Hippocampal formation (tissue), 2 donors: ENCODE results near the gene MUC6.

Experiments
- DNase-seq, 2 donors: peaks; one replicate each; lab custom pipeline; 2025; lab: John Stamatoyannopoulos, UW

Gene MUC6

DNA sequence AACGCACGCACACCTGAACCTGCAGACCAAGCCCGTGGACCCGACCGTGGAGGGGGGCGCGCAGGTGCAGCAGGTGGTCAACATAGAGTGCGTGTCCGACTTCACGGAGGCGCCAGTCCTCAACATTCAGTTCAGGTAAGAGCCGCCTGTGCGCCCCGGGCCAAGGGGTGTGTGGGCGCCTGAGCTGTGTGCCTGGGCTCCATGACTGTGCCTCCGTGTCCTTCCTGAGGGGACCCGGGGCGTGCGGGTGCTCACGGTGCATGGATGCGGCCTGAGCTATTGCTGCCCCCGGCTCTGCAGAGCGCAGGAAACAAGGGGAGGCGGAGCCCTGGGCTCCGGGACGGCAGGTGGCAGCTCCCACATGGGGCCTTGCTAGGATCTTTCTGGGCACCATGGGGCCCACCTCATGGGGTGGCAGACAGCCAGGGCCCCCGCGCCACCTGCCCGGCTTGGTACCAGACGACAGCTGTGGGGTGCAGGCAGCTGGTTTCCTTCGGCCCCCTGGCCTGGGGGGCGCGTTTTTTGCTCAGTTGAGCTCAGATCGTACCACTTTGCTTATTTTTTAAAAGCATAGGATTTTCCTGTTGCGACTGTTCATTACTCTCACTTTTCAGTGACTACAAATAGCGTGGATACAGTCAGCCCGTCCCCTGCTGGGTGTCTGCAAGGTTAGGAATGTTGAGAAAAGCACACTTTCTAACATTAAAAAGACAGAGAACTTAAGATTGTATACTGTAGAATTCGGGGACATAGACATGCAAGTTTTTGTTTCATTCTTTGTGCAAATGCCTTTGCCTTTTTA, 28.3 kb downstream of the MUC6 start:
- DNase-seq, result no peak

DNA sequence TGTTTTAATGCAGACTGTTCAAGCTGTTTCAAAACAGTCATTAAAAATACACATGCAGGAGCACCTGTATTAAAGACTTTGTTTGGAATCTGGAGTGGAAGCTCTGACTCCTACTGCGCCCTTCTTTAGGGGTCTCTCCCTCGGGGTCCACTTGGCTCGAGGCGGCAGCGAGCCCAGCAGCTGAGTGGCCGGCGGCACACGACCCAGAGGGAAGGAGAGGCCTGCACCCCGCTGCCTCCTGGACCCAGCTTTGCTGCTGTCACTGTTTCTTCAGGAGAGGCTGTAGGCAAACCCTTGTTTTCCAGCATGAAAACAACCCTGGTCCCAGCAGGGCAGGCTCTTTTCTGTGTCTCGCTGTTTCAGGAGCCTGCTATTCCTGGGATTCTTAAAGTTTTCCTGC, 29.2 kb downstream of the MUC6 start:
- no peak for DNase-seq

DNA sequence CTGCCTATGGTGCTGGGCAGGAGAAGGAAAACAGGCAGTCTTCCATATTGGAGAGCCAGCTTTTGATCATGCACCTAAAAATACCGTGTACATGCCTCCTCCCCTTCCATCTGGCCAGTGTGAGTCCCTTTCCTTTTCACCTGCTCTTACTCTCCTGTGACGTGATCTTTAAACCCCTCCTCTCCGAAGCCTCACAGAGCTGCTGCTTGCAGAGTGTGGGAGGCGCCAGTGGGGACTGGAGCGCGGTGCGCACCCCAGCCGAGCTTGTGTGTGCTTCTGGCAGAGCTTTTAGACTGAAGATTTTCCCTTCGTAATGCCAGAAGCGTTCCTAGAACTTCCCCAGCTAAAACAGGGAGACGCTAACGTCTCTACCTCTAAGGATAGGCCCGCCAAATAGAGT, 29.8 kb downstream of the MUC6 start:
- DNase-seq, result peak in 1 of 2 donors; percentile 33

DNA sequence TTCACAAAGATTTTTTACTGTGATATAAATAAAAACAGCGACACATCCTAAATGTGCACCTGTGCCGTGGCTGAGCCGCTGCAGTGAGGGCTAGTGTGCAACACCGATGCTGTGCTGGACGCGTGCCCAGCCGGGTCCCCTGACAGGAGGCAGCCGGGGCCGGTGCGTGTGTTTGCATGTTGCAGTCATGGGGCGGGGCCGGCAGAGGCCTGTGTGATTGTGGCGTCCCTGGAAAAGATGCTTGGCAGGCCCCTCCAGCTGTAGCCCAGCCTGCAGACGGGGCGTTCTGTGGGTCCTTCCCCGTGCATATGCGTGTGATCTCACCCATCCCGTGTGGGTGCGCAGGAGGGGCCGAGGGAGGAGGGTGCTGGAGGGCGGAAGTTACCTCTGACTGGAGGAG, 30.6 kb downstream of the MUC6 start:
- DNase-seq, result no peak

DNA sequence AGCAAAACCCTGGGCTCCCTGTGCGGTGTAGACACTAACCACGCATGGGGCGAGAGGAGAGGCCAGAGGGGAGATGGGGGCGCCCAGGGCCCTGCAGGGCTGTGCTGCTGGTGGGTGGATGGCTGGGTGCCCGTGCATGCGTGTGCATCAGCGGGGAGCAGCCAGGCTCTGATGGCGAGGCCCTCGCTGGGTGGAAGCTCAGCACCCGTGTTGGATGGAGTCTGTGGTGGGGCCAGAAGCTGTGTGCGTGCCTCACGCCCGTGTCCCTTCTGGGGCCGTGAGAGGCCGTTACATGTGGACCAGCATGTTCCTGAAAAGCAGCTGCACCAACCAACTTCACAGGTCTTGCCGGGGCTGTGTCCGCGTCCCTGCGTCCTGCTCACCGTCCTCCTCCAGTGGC, 33.4 kb downstream of the MUC6 start:
- DNase-seq, result no peak

DNA sequence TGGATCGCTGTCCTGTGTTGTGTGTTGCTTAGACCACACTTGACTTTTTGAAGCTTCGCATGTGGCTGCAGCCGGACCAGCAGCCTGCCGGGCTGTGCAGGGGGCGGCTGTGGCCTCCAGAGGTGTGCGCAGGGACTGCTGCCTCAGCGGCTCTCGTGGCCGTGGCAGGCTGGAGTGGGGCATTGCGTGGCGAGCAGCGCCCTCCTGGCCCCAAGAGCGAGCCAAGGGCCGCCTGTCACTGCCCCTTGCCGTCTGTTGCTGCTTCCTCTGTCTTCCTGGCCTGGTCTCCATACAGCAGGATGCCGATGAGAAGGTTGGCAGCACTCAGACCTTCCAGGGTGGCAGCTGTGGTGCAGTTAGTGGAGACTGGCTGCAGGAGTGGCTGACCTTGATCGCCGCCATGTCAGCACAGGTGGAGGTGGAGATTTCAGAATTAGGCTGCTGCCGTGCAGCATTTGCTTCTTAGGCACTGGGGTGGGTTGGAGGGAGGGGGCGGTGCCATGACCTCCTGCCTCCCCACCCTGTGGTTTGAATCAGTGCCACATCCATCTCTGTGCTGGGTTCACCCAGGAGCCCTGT, 34.0 kb downstream of the MUC6 start:
- DNase-seq, result no peak

DNA sequence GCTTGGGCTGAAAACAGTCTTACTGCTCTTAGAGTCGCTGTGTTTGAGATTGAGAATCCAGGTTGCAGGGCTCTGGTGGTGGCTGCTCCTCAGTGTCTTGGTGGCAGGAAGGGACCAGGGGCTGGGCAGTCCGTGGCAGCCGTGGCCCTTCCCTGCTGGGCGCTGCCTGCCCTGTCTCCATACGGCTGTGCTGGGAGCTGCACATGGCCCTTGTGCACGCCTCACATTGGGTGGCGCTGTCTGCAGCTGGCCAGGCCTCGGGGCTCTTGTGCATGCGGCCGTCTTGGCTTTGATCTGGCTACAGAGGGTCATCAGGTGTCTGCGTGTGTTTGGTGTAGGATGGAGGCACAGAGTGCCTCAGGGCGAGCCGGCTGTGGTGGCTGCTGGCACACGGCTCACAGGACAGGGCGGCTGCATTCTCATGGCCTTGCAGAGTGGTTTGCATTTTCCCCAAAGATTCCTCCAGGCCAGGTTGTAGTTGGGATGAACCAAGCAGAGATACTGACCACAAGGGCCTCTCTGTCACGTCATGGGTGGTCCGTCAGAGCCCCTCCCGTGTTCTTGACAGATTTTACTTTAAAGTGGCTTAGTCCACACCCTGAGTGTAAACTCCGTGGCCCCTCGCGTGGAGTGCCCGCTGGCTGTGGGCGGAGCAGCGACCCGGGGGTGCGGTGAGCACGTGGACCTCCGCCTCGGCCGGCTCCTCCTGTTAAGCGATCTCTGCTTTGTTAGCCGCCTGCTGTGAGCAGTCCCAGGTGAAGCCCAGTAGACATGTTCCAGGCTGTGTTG, 34.7 kb downstream of the MUC6 start:
- DNase-seq, result no peak

DNA sequence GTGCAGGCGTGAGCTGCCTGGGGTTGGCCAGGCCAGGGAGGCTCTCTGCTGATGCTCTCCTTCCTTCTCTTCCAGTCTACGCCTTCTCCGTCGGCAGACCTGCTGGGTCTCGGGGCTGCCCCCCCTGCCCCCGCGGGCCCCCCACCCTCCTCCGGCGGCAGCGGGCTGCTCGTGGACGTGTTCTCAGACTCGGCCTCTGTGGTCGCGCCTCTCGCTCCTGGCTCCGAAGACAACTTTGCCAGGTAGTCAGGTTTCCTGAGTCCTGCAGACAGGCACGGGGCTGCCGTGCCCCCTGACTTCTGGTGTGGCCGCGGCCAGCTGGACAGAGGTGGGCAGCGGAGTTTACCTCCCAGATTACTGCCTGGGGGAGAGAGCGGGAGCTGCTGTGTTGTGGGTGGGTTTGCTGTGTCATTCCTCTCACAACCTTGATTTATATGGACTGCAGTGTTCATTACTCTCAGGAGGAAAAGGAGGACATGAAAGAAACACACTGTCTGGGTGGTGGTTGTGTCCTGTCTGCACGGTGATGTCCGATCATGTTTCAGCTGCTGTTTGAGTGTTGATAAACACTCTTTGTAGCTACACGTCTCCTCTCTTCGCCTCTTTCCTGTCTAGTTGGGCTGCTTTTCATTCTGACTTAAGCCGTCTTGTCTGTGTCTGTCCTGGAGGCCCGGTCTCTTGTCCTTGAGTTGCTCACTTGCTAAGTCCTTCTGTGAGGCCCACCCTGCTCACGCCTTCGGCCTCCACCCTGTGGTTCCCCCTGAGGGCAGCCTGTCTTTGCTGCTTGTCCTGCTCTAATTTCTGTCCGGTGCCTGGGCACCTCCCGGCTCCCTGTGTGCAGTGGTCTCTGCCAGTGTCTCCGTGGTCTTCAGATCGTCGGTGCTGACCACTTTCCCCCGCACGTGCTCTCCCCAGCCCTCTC, 35.9 kb downstream of the MUC6 start:
- DNase-seq, result no peak

DNA sequence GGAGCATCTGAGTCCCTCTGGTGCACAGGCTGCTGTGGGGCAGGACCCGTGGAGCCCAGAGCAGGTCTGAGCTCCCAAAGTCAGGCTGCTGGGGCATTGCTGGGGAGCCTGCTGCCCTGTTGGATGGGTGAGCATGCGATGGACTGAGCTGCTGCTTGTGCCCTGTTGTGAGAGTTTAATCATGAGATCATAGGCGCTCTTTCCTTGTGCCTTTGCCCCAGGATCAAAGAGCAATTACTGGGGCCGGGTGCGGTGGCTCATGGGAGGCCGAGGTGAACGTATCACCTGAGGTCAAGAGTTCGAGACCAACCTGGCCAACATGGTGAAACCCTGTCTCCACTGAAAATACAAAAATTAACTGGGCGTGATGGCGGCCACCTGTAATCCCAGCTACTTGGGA, 37.5 kb downstream of the MUC6 start:
- DNase-seq, result no peak

DNA sequence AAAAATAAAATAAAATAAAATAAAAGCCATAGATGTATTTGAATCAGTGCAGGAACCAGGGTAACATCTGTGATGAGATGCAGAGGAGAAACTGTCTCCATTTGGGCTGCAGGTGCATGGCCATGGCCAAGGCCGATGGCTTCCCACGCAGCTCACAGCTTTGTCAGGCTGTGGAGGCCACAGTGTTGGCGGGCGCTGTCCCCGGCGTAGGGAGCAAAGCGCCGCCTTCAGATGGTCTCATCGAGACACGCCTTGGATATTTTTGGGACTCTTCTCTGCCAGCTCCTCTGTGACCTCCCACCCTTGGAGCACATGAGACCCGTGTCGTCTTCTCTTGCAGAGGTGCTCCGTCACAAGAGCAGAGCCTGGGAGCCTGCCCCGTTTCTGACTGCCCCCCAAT, 38.6 kb downstream of the MUC6 start:
- no peak for DNase-seq

DNA sequence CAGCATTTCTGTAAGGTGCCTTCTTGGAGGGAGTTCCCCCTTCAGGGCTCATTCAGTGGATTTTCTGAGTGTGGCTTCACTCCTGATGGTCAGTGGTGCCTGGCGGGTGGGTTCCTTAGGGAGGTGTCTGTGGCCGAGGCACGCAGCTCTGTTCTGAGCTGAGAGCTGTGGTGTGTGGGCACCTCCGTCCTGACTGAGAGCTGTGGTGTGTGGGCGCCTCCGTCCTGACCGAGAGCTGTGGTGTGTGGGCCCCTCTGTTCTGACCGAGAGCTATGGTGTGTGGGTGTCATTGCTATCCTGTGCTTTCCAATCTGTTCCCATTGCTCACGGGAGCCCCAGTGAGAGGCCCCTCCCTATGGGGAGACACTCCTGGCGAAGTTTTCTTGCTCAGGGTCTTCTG, 39.8 kb downstream of the MUC6 start:
- no peak for DNase-seq

DNA sequence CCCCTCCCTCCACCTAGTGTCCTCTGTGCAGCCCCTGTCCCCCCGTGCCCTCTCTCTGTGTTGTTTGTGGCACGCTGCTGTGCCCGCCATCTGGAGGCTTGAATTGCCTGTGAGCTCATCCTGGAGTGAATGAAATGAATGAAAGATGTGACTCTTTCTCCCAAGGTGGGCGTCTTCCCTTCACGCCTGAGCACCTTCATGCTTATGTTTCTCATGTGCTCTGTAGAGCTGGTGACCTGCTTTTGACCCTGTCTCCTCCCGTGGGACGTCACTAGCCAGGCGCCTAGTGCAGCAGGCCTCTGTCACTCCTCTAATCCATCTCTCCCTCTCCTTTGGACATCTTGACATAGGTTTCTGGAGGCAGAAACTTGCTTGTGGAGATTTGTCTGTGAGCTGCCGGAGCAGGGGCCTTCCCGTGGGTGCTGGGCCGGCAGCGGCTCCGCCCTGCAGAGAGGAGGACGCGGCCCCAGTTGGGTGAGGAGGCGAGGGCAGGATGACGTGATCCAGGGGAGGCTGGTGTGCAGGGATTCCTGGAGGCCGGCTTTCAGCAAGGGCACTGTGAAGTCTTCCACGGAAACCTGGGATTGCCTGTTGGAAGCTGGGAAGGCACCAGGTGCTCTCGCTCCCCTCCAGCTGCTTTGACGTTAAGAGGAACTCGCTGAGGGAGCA, 40.6 kb downstream of the MUC6 start:
- DNase-seq, result no peak

DNA sequence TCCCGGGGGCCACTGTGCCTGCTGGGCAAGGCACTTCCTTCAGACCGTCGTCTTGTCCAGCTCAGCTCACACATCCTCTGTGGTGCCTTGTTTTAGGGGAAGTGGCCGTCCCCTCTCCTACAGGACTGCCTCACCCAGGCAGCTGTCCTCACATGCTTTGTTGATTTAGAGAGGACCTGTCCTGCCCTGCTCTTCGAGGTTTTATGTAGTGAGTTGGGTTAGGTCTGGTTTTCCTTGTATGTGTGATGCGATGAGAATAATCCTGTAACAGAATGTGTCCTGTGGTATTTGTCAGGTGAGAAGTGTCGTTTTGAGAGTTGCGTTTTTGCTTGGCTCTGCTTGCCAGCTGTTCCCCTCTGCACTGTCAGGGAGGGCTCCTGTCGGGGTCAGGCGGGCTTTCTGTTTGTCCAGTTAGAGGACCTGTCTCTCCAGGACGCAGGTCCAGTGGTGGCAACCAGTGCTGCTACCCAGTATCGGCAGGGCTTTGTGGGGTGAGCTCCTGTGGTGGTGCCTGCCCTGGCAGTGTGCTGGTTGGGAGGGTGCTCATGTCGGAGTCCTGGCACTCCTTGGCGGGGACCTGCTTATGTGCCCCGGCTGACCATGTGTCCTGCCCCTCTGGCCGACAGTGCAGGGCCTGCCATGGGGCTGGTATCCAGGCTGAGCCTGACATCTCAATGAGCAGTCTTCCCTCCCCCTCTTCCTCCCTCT, 41.3 kb downstream of the MUC6 start:
- DNase-seq, result no peak

DNA sequence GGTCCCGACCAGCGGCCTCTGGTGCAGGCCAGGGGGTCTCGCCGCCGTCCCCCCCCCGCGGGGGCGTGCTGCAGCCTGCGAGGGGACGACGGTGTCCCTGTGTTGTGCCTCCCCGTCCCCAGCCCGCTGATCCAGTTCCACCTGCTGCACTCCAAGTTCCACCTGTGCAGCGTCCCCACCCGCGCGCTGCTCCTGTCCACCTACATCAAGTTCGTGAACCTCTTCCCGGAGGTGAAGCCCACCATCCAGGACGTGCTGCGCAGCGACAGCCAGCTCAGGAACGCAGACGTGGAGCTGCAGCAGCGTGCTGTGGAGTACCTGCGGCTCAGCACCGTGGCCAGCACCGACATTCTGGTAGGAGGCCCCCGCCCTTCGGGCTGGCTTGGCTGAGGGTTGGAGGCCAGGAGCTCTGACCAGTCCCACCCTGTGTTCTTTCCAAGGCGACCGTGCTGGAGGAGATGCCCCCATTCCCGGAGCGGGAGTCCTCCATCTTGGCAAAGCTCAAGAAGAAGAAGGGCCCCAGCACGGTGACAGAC, 42.8 kb downstream of the MUC6 start:
- DNase-seq, result no peak

DNA sequence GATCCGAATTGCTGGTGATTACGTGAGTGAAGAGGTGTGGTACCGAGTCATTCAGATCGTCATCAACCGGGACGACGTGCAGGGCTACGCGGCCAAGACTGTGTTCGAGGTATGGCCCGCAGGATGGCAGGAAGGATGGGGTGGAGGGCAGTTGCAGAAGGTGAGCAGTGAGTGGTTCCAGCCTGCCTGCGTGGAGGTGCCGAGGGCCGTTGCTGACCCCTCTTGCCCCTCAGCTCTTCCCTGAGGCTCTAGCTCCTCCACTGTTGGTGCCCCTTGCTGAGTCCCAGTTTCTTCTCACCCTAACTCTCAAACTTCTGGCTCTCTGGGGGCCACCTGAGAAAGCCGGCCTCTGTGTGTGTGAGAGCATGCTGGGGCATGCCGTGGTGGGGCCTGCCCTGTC, 43.9 kb downstream of the MUC6 start:
- no peak for DNase-seq

DNA sequence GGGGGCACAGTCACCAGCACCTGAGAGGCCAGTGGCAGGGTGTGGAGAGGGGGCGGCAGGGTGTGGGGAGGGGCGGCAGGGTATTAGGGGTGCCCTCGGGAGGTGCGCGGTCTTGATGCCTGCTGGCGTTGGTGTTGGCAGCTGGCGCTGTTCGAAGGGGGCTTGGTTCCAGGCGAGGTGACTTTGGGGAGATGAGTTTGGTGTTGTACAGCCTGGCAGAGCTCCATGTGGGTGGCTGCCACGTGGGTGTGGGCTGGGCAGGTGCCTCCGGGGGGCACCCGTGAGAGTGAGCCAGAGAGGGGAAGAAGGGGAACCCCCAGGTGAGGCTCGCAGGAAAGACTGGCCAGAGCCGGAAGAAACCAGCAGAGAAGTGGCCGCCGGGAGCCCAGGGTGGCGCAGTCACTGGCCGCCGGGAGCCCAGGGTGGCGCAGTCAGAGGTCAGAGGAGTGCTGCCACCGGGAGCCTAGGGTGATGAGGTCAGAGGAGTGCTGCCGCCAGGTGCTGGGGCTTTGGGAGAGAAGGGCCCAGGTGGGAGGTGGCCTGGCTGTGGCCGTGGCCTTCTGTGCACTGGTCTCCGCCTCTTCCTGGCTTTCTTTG, 44.7 kb downstream of the MUC6 start:
- no peak for DNase-seq

DNA sequence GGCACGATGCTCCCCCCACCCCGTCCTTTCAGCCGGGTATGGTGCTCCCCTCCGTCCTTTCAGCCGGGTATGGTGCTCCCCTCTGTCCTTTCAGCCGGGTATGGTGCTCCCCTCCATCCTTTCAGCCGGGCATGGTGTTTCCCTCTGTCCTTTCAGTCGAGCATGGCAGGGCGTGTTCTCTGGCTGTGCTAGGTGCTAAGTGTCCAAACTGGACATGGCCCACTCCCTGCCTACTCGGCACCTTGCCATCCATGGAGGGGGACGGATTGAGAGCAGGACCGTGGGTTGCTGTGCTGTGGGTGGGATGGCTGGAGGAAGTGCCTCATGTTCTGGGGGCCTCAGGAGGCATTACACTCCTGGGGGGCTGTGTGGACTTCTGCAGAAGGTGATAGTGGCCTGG, 45.5 kb downstream of the MUC6 start:
- no peak for DNase-seq

DNA sequence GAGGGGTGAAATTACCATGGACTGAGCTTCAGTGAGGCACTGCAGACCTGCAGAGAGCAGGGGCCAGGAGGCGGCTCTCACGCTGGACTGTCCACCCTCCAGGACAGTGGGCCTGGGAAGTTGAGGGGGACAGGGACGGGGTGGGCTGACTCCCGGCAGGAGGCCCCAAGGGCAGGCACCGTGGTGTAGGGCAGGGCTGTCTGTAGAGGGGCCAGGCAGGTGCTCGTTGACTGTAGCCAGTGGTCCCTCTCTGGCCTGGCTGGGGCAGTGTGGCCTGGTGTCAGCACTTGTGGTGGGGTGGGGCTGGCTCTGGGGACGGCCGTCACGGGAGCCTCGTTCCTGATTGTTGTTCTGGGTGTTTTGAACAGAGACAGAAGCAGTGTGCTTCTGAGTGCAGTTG, 46.4 kb downstream of the MUC6 start:
- no peak for DNase-seq

DNA sequence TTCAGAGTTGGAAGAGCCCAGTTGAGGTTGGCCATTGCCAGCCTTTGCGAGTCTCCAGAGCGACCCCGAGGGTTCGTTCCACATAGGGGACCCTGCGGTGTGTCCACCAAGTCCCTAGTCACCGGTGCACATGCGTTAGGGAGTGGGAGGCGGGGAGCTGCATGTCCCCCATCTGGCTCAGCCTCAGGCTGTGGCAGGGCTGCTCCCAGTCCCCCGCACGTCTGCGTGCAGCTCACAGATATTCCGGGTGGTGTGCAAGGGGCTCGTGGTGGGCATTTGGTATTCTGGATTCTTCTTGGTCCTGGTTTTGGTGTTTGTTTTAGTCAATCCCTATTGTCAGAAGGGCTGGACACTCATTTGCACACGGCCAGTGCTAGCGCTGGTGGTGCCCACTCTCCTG, 48.8 kb downstream of the MUC6 start:
- DNase-seq, result no peak

DNA sequence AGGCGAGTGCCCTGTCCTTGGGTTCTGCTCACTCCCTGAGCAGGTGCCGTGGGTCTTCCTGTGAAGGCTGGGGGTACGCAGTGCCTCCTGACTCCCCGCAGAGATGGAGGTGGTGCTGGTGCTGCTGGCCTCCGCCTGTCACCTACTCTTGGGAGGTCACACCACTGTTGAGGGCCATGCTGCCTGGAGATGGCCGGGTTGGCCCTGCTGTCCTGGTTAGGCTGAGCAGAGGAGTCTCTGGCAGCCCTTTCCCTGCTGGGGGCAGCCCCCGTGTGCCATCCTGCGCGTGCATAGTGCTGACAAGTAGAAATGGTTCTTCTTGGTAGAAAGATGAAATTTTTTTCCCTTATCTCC, 49.6 kb downstream of the MUC6 start:
- no peak for DNase-seq
